Astrocyte of the cerebellum (primary cell): ENCODE measurements around the gene CDH22.

Experiments
- DNase-seq: peaks from one replicate; pipeline ENCODE4 v3.0.0-alpha.2; 2011; ENCODE audit warnings: low read depth
- H3K4me3 ChIP-seq: 2 replicates; pipeline ENCODE4 v1.5.1; 2011; ENCODE audit warnings: mild to moderate bottlenecking, low read depth, low read length, moderate library complexity
- in situ Hi-C: cut with HindIII; loops from 2 replicates; pipeline ENCODE4 v1.10.0; 2017; ENCODE audit warnings: low sequenced_read_pairs
- TF ChIP-seq, protein P1 (sequence below): IDR thresholded peaks from 2 replicates; pipeline ENCODE4 v1.5.1; 2012; ENCODE audit warnings: low read length, low read depth, moderate library complexity, mild to moderate bottlenecking; ENCODE audit errors: missing control alignments

Gene CDH22

DNA sequence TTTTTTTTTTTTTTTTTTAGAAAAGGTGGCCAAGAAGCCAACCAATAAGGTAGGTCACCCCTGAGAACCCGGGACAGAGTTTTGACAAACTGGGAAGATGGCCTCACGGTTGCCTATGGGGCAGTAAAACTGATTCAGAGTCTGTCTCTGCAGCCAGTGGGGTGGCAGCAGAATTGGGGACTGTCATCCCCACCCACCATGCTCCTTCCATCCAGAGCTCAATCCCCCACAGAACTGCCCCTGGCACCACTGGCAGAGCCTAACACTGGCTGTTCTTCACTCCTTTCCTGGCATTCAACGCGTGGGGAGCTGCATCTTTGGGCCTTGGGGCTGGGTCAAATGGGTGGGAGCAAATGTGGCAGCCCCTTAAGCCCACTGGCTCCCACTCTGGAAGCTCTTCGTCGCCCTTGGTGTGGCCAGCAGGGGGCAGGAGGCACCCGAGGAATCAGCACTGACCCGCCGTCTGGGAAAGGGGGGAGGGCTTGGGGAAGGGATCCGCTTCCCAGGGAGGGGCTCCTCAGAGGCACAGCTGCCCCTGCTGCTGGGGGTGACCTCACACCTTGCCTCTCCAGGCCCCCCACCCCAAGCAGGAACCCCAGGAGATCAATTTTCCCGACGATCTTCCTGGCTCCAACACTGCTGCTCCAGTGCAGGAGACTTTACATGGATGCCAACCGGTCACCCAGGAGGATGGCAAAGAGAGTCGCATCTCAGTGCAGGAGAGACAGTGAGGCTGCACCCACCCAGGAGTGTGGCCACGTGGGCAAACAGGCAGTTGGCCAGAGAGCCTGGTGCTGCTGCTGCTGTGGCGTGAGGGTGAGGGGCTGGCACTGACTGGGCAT lies 179.8 kb downstream of the CDH22 start:
- TF ChIP-seq, protein P1, sequence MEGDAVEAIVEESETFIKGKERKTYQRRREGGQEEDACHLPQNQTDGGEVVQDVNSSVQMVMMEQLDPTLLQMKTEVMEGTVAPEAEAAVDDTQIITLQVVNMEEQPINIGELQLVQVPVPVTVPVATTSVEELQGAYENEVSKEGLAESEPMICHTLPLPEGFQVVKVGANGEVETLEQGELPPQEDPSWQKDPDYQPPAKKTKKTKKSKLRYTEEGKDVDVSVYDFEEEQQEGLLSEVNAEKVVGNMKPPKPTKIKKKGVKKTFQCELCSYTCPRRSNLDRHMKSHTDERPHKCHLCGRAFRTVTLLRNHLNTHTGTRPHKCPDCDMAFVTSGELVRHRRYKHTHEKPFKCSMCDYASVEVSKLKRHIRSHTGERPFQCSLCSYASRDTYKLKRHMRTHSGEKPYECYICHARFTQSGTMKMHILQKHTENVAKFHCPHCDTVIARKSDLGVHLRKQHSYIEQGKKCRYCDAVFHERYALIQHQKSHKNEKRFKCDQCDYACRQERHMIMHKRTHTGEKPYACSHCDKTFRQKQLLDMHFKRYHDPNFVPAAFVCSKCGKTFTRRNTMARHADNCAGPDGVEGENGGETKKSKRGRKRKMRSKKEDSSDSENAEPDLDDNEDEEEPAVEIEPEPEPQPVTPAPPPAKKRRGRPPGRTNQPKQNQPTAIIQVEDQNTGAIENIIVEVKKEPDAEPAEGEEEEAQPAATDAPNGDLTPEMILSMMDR, result peak; percentile 59
- in situ Hi-C loops, result no loop called here
- H3K4me3 ChIP-seq, result no peak overlapping the region
- DNase-seq, result no peak

DNA sequence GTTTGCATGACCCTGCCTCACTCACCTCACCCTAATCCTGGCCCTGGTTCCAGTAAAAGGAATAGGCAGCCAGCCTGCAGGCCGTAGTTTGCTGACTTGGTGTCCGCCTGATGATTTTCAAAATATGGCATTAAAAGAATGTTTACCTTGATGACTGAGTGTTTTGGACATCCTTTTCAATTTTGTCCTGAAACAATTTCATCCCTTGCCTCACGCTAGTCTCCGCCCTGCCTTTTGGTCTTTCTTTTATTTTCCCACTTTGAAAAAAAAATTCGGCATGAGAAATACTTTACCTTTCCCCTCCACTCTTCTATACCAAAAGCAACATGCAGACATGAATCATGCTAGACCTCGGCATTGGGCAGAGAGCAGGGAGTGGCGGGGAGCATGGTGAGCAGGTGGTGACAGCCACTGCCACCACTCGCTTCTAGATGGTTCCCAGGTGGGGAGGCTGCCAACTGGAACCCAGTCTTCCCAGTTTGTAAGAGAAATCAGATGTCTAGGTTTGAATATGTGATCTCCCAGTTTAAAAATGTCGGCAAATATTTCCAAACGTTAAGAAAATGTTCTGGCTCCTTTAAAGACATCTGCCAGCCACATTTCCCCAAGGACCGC lies 180.8 kb downstream of the CDH22 start:
- no peak for DNase-seq
- in situ Hi-C loops, result no loop called here
- no peak overlapping the region for H3K4me3 ChIP-seq
- TF ChIP-seq, protein P1, result no peak

DNA sequence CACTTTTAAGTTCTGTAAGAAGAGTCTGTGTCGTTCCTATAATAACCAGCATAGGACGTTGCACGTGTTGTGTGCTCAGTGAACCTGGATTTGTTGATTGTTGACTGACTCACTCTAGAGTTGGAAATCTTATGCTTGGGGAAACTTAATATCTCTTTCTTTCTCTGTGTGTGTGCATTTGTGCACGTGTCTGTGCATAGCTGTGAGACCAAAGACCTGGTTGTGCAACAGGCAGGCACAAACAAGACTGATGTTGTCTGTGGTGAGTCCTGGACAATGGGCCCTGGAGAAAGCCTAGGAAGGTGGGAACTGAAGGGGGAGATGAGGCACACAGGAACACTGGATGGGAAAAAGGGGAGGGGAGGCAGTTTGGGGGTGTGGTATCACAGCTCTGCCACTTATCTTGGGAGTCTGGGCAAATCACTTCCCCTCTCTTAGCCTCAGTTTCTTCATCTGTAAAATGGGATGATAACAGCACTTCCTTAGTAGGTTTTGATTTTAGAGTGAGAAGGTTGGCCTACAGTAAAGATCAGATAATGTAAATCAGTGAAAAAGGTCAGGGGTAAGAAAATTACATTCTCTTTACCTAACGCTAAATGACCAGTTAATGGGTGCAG lies 181.8 kb downstream of the CDH22 start:
- H3K4me3 ChIP-seq, result no peak overlapping the region
- TF ChIP-seq, protein P1, result no peak
- in situ Hi-C loops, result no loop called here
- DNase-seq, result no peak
